GM19395 (cell line): ENCODE measurements around the gene URB2.
"Not testable (repeated sequence)": the region's sequence is repeated elsewhere in the genome, so short reads cannot be mapped to it uniquely, and the experiment has no call there.

ENCODE experiments used
- ATAC-seq: cut with Tn5 transposase; IDR thresholded peaks from one replicate; pipeline ENCODE4 v1.9.1; 2021; ENCODE audit warnings: mild to moderate bottlenecking, moderate library complexity; ENCODE audit not compliant: unreplicated experiment

Gene URB2

GRCh38 chr1:229689904-229690303 is 63.9 kb downstream of the URB2 start:
- no peak for ATAC-seq

DNA sequence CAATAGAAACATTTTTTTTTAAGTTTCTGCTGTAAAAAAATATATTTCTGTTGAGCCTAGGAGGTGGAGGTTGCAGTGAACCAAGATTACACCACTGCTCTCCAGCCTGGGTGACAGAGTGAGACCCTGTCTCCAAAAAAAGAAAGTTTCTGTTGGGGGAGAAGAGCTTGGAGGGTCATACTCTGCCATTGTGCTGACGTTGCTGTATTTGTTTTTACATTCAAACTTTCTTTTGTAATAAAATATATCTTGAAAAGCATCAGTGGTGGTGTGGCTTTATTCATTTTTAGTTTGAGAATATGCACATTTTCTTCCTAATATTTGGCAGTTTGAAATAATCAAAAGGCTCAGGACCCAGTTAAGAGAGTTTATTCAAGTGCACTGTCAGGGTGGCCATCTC is 64.6 kb downstream of the URB2 start:
- ATAC-seq = no peak

GRCh38 chr1:229691362-229691761 is 65.3 kb downstream of the URB2 start:
- no peak for ATAC-seq

DNA sequence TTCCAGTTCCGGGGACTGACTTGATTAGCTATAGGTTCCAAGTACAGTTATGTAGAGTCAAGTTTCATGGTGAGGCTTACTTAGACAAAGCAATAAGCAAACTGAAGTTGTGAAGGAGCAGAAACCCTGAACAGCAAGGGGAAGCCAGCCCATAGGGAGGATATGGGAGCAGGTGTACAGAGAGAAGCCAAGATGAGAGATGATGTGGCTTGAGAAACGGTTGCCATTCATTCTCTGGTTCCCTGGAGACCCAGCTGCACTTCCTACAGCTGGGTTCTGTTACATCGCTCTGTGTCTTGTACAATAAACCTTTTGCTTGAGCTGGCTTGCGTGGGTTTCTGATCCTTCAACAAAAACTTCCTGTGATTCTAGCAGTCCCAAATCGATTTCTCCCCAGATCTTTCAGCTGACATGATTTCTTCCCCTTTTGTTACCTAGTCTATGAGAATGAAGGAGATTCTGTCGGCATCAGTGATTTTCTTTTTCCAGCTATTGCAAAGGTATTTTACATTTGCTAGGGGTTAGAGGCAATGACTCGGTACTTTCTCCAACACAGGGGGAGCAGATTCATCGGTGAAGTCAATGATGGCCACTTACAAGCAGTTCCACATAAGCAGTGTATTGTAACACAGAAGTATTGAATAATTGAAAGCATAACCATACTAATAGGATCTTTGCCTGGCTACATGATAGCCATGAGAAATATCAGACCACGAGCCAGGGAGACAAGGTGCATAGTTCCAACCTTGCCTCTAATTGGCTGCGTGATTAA is 67.3 kb downstream of the URB2 start:
- ATAC-seq = no peak

- no peak for ATAC-seq
These were observed 68.1 kb downstream of the URB2 start for GRCh38 chr1:229694053-229694693.

GRCh38 chr1:229696385-229696784 is 70.3 kb downstream of the URB2 start:
- no peak for ATAC-seq

DNA sequence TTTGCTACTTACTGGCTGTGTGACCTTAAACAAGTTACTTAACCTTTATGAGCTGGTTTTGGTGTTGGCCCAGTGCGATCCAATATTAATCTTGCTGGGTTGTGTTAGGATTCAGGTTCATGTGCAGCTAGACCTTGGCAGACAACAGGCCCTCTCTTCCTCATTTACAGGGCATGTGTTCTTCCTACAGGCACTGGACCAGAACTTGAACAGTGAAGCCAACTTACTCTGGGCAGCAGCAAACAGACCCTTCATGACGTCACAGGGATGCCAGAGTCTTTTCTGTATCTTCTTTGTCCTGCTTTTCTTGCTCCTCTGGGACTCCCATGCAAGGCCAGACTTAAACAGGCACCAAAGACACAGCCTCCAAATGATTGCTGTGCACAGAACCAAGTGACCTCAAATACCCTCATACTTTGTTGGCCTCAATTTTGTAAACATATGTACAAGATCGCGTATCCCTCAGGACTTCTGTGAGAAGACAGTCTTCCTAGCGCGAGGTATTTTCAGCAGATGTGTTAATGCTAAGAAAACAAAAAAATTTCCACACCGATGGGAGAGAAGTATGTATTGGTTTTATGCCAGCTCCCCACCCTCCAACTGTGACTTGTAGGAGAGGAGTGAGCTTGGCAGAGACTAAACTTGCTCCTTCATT is 73.7 kb downstream of the URB2 start:
- ATAC-seq = no peak

DNA sequence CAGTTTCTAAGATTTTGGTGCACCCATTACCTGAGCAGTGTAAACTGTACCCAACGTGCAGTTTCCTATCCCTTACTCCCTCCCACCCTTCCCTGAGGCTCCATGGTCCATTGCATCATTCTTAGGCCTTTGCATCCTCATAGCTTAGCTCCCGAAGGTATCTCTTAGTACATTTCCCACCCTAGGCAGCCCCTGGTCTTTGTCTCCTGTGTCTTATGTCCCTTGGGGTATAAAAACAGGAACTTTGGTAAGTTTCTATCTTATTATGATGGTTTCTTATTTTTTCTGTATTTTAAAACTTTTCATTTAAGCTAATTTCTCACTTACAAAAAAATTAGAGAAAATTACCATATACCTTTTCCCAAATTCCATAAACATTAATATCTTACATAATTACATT is 78.1 kb downstream of the URB2 start:
- ATAC-seq = no peak

- ATAC-seq = not testable (repeated sequence)
These were observed 79.1 kb downstream of the URB2 start for GRCh38 chr1:229705152-229705551.

DNA sequence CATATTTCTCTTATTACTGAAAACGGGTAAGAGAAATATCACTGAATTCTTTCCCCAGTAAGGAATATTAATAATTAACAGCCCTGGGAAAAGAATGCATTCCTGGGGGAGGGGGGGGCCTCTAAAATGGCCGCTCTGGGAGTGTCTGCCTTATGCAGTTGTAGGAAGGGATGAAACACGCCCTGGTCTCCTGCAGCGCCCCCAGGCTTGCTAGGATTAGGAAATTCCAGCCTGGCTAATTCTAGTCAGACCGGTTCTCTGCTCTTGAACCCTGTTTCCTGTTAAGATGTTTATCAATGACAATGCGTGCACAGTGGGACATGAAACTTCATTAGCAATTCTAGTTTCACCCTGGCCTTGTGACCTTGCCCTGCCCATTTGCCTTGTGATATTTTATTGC is 81.1 kb downstream of the URB2 start:
- not testable (repeated sequence) for ATAC-seq

- ATAC-seq = no peak
These were observed 83.5 kb downstream of the URB2 start for GRCh38 chr1:229709500-229710013.
